DMS114 treated with DMSO at 0.1 percent for 48 hours (cell line): ENCODE measurements around the gene HTR2B.
"Not testable (repeated sequence)": the region's sequence is repeated elsewhere in the genome, so short reads cannot be mapped to it uniquely, and the experiment has no call there.

Experiments used
- DNase-seq: peaks from one replicate; lab custom pipeline; 2025; ENCODE audit not compliant: unreplicated experiment; lab: John Stamatoyannopoulos, UW

Gene HTR2B

GRCh38 chr2:231124838-231125568, at the start of gene HTR2B:
Gene HTR2B (minus strand): TSS chr2:231125042. CDS start chr2:231123764, 1,278 bp downstream.
- no peak for DNase-seq

- no peak for DNase-seq
Observed at GRCh38 chr2:231174211-231174651, 49.4 kb upstream of the HTR2B start.

- no peak for DNase-seq
Observed at GRCh38 chr2:231172025-231172424, 47.2 kb upstream of the HTR2B start.

- DNase-seq: no peak
Observed at GRCh38 chr2:231170055-231170454, 45.2 kb upstream of the HTR2B start.

GRCh38 chr2:231169488-231169887, 44.6 kb upstream of the HTR2B start:
- no peak for DNase-seq

- no peak for DNase-seq
Observed at GRCh38 chr2:231168460-231169139, 43.8 kb upstream of the HTR2B start.

GRCh38 chr2:231167745-231168459, 43.1 kb upstream of the HTR2B start:
- no peak for DNase-seq

GRCh38 chr2:231163414-231164095, 38.7 kb upstream of the HTR2B start:
- no peak for DNase-seq

- no peak for DNase-seq
Observed at GRCh38 chr2:231163011-231163410, 38.2 kb upstream of the HTR2B start.

GRCh38 chr2:231161877-231162329, 37.1 kb upstream of the HTR2B start:
- no peak for DNase-seq

GRCh38 chr2:231161252-231161839, 36.5 kb upstream of the HTR2B start:
- no peak for DNase-seq

GRCh38 chr2:231160701-231161100, 35.9 kb upstream of the HTR2B start:
- no peak for DNase-seq

GRCh38 chr2:231159306-231159705, 34.5 kb upstream of the HTR2B start:
- no peak for DNase-seq

GRCh38 chr2:231152800-231153557, 28.1 kb upstream of the HTR2B start:
- DNase-seq: no peak

GRCh38 chr2:231146665-231147064, 21.8 kb upstream of the HTR2B start:
- no peak for DNase-seq

- no peak for DNase-seq
Observed at GRCh38 chr2:231144896-231145295, 20.1 kb upstream of the HTR2B start.

- not testable (repeated sequence) for DNase-seq
Observed at GRCh38 chr2:231140808-231141207, 16.0 kb upstream of the HTR2B start.

GRCh38 chr2:231139796-231140195, 15.0 kb upstream of the HTR2B start:
- DNase-seq: no peak

GRCh38 chr2:231138699-231139098, 13.9 kb upstream of the HTR2B start:
- DNase-seq: no peak
